HG02678 (cell line): ENCODE measurements around the gene BTNL8.

ENCODE experiments used
- ATAC-seq: cut with Tn5 transposase; IDR thresholded peaks from one replicate; pipeline ENCODE4 v1.9.1; 2021; ENCODE audit warnings: mild to moderate bottlenecking, moderate library complexity; ENCODE audit not compliant: unreplicated experiment

The BTNL8 gene

GRCh38 chr5:180959661-180960060 lies 60.7 kb downstream of the BTNL8 start:
- ATAC-seq = no peak

- no peak for ATAC-seq
Observed at GRCh38 chr5:180960209-180960608, 61.2 kb downstream of the BTNL8 start.

GRCh38 chr5:180969406-180969805 lies 70.4 kb downstream of the BTNL8 start:
- ATAC-seq = no peak

DNA sequence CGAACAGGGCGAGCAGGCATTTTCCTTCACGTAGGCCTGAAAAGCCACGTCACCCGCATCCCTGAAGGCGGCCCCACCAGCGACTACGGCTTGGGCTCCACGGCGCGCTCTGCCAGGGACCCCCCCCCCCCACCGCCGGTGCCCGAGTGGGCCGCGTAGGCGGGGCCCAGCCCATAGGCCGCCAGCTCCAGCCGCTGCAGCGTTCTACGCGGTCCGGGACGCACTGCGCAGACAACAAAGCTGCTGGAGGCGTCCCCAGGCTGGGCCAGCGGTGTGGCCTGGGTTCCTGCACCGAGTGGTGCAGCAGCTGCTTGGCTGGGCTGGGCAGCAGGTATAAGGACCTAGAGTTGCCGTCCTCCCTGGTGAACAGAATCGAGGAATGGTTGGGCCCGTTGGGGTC lies 71.4 kb downstream of the BTNL8 start:
- ATAC-seq = no peak

DNA sequence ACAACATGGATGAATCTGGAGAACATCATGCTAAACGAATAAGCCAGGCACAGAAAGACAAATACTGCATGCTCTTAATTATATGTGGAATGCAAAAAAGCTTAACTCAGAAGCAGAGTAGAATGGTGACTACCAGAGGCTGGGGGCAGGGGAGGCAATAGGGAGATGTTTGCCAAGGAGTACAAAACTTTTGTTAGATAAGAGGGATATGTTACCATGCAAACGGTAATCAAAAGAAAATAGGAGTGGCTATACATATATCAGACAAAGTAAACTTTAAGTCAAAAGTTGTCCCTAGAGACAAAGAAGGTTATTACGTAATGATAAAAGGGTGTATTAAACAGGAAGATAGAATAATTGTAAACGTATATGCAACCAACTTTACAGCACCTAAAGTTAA lies 71.9 kb downstream of the BTNL8 start:
- ATAC-seq = no peak

- peak; percentile 15 for ATAC-seq
Observed at GRCh38 chr5:180974612-180975315, 75.8 kb downstream of the BTNL8 start.

GRCh38 chr5:180975338-180975737 lies 76.4 kb downstream of the BTNL8 start:
- ATAC-seq = peak; percentile 96

GRCh38 chr5:180976518-180976917 lies 77.6 kb downstream of the BTNL8 start:
- ATAC-seq = no peak

DNA sequence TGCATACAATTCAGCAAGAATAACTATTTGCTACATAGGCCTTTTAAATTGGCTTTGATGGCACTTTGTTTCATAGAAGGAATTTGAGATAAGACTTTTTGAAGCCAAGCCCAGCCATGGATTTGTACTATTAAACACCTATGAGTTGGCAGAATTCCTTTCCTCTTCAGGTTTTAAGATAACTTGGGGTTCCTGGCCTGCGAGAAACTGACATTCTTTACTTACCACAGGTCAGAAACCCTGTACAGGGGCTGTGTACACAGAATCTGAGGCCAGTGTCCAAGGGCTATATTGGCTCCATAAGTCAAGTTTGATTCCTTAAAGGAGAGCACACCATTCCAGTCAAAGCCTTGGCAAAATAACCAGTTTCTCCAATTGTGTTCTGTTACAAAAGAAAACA lies 78.9 kb downstream of the BTNL8 start:
- no peak for ATAC-seq

DNA sequence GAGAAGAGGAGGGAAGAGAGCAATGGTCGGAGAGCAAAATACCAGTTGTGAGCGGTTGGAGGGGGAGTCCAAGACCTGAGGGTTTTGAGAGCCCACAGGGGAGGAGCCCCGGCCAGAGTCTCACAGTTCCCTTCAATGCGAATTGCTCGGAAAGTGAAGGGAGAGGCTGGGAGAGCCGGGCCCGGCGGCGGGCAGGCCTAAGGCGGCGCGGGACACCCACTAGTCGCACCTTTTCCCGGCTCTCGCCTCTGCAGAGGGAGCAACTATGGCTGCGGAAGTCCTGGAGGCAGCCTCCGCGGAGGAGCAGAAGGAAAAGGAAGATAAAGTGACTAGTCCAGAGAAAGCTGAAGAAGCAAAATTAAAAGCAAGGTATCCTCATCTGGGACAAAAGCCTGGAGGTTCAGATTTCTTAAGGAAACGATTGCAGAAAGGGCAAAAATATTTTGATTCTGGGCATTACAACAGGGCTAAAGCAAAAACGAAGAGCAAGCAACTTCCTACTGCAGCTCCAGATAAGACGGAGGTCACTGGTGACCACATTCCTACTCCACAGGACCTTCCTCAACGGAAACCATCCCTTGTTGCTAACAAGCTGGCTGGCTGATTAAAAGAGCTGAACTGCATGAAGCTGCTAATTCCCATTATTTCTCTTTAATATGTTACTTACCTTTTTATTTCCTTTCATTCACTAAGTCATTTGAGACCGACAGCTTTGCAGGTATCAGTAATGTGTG lies 83.2 kb downstream of the BTNL8 start:
- ATAC-seq = no peak

DNA sequence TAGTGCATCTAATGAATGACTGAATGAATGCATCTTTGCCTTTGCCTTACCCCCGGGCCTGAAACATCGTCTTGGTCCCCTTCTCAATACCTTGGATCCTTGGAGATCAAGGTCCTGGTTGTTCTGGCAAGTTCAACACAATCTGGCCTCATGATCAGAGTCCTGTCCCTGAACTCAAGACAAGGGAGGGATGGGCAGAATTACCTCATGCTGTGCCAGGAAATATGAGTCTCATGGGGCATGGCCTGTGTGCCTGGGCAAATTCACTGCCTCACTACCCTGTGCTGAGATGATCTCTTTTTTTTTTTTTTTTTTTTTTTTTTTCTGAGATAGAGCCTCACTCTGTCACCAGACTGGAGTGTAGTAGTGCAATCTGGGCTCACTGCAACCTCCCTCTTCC lies 89.1 kb downstream of the BTNL8 start:
- no peak for ATAC-seq

DNA sequence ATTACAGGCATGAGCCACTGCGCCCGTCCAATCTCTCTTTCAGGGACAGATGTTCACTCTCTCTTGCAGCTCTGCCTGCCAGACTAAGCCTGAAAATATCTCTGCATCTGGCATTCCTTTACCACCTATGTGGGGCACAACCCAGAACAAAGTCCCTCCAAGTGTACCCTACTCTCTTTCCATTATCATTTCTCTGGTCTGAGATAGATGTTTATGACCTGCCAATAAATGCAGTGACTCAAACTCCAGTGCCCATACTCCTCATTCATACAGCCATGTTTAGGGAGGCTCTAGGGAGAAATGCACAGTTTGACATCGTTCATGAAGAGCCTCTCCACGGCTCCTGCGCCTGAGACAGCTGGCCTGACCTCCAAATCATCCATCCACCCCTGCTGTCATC lies 89.6 kb downstream of the BTNL8 start, which contains the start of gene BTNL3:
Gene BTNL3 (plus strand): TSS at position 255 of the 400 bp plus-strand sequence. CDS start 183 bp downstream, outside the sequence.
- ATAC-seq = no peak

GRCh38 chr5:180990086-180990881 lies 91.3 kb downstream of the BTNL8 start:
- ATAC-seq = no peak

- no peak for ATAC-seq
Observed at GRCh38 chr5:180990882-180991242, 91.9 kb downstream of the BTNL8 start.
